Body of pancreas (tissue), 4 donors: Measurements from ENCODE around the gene SLAMF6. TPM values are rescaled to one million over a fixed set of nuclear protein-coding genes. Genes with fewer than 3 reads are reported as not detected.
"Not testable (repeated sequence)": the region's sequence is repeated elsewhere in the genome, so short reads cannot be mapped to it uniquely, and the experiment has no call there.

Experiments used
- ATAC-seq: fragments of 150-250 bp; one replicate; pipeline ENCODE4 v1.9.1; 2016
- DNase-seq, 4 donors: peaks; one replicate each; pipeline ENCODE4 v3.0.0-alpha.2; 2019
- H3K27ac ChIP-seq, 4 donors: fragments of 200-600 bp; sonication (generic); 1 replicate in 3 of 4; 2 replicates in 1 of 4; pipeline versions ENCODE4 v1.5.1 to v1.6.1; 2016 to 2019; ENCODE audit warnings: mild to moderate bottlenecking in 1 of 4, mixed read lengths in 1 of 4, moderate library complexity in 1 of 4
- H3K27me3 ChIP-seq, 2 donors: fragments of 200-600 bp; sonication (generic); one replicate each; pipeline ENCODE4 v1.6.0; 2016; ENCODE audit warnings: mild to moderate bottlenecking in 1 of 2
- H3K36me3 ChIP-seq, 2 donors: fragments of 200-600 bp; sonication (generic); replicated peaks in 1 of 2; 2 replicates each; pipeline ENCODE4 v1.5.1; 2016; ENCODE audit warnings: low read depth in 2 of 2; ENCODE audit not compliant: insufficient read depth in 1 of 2
- H3K4me1 ChIP-seq: fragments of 200-600 bp; sonication (generic); one replicate; pipeline ENCODE4 v1.6.0; 2016
- H3K4me3 ChIP-seq, 2 donors: fragments of 200-600 bp; sonication (generic); 1 replicate in 1 of 2; 2 replicates in 1 of 2; pipeline ENCODE4 v1.5.1; 2016 to 2019
- H3K9me3 ChIP-seq, 3 donors: fragments of 200-600 bp; sonication (generic); 1 replicate in 2 of 3; 2 replicates in 1 of 3; pipeline ENCODE4 v1.5.1; 2016
- CTCF ChIP-seq, 7 experiments: fragments of 450-650 bp in 4 of 7; fragments of 200-600 bp in 3 of 7; sonication (generic) in 3 of 7; IDR thresholded peaks; one replicate each; pipeline ENCODE4 v1.5.1; 2016 to 2019; ENCODE audit warnings: antibody characterized with exemption in 7 of 7
- POLR2A ChIP-seq, 3 donors: fragments of 450-650 bp; IDR thresholded peaks; one replicate each; pipeline ENCODE4 v1.6.1; 2016; ENCODE audit warnings: antibody characterized with exemption in 3 of 3, mild to moderate bottlenecking in 2 of 3
- WGBS, 2 donors: methylation state at CpG; one replicate each; pipeline ENCODE4 v1.1.5; 2017; 5-methylcytosine and 5-hydroxymethylcytosine counted together
- intact Hi-C: fragments of 100-400 bp; cut with DNase I; formaldehyde crosslinking; loops from one replicate; pipeline ENCODE4 v1.15.1; 2023
- total RNA-seq, 2 donors: library from RNA; depleted of rRNA; stranded (reverse); fragments of >200 nt; gene quantifications; one replicate each; pipeline ENCODE4 v1.1.0, GENCODE V29; 2016

Gene SLAMF6
- total RNA-seq, 2 donors from 2014 or later = 0.52 to 0.99 TPM

DNA sequence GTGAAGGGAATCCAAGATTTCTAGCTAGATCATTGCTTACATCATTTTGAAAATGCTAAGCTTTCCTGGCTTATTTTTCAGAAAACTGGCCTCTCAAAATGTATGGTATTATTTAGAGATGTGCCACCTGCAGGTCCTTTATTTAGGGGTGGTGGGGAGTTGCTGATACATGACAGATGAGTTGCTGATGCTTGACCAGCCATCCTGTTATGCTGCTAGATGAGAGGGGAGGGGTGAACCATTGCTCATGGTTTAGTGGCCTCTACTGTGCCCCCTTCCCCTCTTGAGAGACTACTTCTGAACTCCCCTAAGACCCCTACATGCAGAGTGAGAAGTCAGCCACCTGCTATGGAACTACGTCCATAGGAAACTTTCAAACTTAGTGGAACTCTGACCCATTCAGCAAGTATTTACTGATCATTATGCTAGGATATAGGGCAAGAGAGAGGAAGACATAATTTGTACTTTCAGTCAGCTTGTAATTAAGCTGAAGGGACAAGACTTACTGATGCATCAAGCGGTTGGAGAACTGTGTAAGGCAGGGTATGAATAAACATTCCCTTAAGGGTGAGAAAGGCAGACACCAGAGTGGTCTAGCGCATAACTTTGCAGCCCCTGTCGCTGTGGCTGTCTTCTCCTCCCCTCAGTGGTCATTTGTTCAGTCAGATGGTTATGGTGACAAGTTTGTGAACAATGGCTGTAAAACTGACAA is 34.6 kb downstream of the SLAMF6 start:
- ATAC-seq = no peak

DNA sequence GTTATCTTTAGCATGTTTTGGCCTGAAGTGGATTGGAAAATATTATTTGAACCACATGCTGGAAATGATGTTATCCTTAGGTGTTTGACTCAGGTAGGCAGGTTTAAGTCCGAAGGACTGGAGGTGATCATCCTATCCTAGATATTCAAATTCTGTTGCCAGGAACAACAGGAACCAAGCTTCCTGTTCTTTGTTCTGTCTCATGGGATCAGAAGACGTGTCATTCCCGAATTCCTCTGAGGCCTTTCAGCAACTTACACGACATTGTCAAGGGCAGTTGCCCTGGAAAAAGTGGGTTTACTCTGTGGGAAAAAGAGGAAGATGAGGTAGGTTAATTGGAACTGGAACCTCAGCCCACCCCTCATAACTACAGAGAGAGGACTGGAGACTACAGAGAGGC is 36.6 kb downstream of the SLAMF6 start:
- WGBS, 2 donors = 61 to 70% methylated on average over 4 of the region's 4 CpGs
- ATAC-seq (no peak), DNase-seq (no peak)
- no peaks in the 10 kb centered on the region for H3K36me3 ChIP-seq
- no peak for TF ChIP-seq POLR2A (IDR thresholded peaks at IDR 0.05)
- TF ChIP-seq CTCF (IDR thresholded peaks at IDR 0.05) = no peak
- no peak overlapping the region for H3K27ac ChIP-seq
- no peaks in the 10 kb centered on the region for H3K27me3 ChIP-seq
- H3K9me3 ChIP-seq = no peaks in the 10 kb centered on the region
- intact Hi-C loops = no loop called here
- no peak overlapping the region for H3K4me3 ChIP-seq
- H3K4me1 ChIP-seq = no peaks in the 10 kb centered on the region

More for the DNA sequence above, 34.6 kb downstream of the SLAMF6 start:
- intact Hi-C loops = no loop called here
- WGBS, 2 donors = 88 to 89% methylated on average over 4 of the region's 4 CpGs
- Histone ChIP-seq H3K4me1 (no peaks in the 10 kb centered on the region), H3K36me3 (no peaks in the 10 kb centered on the region), H3K4me3 (no peak overlapping the region), H3K27me3 (no peaks in the 10 kb centered on the region), H3K9me3 (no peaks in the 10 kb centered on the region), H3K27ac (no peak overlapping the region)
- no peak for DNase-seq
- TF ChIP-seq POLR2A (IDR thresholded peaks at IDR 0.05) (no peak), CTCF (IDR thresholded peaks at IDR 0.05) (no peak)

GRCh38 chr1:160483505-160484185 is 39.4 kb downstream of the SLAMF6 start:
- Histone ChIP-seq H3K27me3 (no peaks in the 10 kb centered on the region), H3K36me3 (no peaks in the 10 kb centered on the region)
- 77 to 95% methylated on average over 2 of the region's 2 CpGs for WGBS, 2 donors

DNA sequence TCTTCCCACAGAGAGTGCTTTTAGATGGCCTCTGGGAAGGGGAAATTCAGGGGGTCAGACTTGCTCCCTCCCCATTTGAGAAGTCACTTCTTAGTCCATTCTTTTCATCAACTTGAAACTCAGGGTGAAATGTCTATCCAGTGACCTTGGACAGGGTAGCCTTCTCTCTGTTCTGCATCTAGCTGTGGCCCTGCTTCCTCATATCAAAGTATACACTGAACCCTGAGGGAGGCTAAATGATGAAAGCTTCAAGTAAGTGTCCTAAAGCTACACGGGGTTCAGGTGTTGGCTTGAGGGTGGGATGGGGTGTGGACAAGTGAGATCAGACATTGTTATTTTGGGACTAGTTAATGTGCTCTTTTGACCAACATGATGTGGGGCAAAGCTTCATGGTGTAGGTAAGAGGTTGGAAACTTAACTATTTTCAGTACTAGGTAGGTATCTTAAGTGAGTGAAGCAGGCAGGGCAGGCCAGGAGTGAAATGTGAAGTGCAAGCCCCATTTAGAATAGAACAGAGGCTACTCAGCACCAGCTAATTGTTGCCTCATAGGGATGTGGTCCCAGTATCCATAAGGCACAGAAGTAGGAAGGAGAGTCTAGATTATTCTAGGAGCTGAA is 41.0 kb downstream of the SLAMF6 start:
- Histone ChIP-seq H3K27ac (no peak overlapping the region), H3K4me3 (no peak overlapping the region), H3K27me3 (no peaks in the 10 kb centered on the region), H3K9me3 (no peaks in the 10 kb centered on the region), H3K36me3 (no peaks in the 10 kb centered on the region), H3K4me1 (no peaks in the 10 kb centered on the region)
- no peak for TF ChIP-seq POLR2A (IDR thresholded peaks at IDR 0.05)
- TF ChIP-seq CTCF (IDR thresholded peaks at IDR 0.05) = no peak
- DNase-seq (no peak), ATAC-seq (no peak)
- WGBS, 2 donors = 56 to 67% methylated on average over 1 of the region's 1 CpG
- intact Hi-C loops = no loop called here

More at GRCh38 chr1:160483505-160484185, 39.4 kb downstream of the SLAMF6 start:
- TF ChIP-seq POLR2A (IDR thresholded peaks at IDR 0.05) = no peak
- TF ChIP-seq CTCF (IDR thresholded peaks at IDR 0.05) = no peak
- DNase-seq (no peak), ATAC-seq (no peak)
- Histone ChIP-seq H3K4me3 (no peak overlapping the region), H3K9me3 (no peaks in the 10 kb centered on the region), H3K4me1 (no peaks in the 10 kb centered on the region), H3K27ac (no peak overlapping the region)
- intact Hi-C loops = no loop called here

GRCh38 chr1:160480781-160481180 is 42.3 kb downstream of the SLAMF6 start:
- H3K4me3 ChIP-seq, H3K4me1 ChIP-seq, H3K27ac ChIP-seq, H3K9me3 ChIP-seq, intact Hi-C loops, H3K27me3 ChIP-seq, ATAC-seq, H3K36me3 ChIP-seq, DNase-seq: not testable (repeated sequence)
- WGBS, 2 donors = 86 to 89% methylated on average over 6 to 7 of the region's 7 CpGs

DNA sequence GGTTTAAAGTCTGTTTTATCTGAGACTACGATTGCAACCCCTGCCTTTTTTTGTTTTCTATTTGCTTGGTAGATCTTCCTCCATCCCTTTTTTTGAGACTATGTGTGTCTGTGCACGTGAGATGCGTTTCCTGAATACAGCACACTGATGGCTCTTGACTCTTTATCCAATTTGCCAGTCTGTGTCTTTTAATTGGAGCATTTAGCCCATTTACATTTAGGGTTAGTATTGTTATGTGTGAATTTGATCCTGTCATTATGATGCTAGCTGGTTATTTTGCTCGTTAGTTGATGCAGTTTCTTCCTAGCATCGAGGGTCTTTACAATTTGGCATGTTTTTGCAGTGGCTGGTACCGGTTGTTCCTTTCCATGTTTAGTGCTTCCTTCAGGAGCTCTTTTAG is 44.0 kb downstream of the SLAMF6 start:
- DNase-seq, H3K27ac ChIP-seq, H3K9me3 ChIP-seq, H3K27me3 ChIP-seq, ATAC-seq, H3K36me3 ChIP-seq, H3K4me3 ChIP-seq, intact Hi-C loops, H3K4me1 ChIP-seq: not testable (repeated sequence)
- 83 to 87% methylated on average over 6 of the region's 6 CpGs for WGBS, 2 donors
